ENCODE data around the gene CHST1.

CHST1 gene

DNA sequence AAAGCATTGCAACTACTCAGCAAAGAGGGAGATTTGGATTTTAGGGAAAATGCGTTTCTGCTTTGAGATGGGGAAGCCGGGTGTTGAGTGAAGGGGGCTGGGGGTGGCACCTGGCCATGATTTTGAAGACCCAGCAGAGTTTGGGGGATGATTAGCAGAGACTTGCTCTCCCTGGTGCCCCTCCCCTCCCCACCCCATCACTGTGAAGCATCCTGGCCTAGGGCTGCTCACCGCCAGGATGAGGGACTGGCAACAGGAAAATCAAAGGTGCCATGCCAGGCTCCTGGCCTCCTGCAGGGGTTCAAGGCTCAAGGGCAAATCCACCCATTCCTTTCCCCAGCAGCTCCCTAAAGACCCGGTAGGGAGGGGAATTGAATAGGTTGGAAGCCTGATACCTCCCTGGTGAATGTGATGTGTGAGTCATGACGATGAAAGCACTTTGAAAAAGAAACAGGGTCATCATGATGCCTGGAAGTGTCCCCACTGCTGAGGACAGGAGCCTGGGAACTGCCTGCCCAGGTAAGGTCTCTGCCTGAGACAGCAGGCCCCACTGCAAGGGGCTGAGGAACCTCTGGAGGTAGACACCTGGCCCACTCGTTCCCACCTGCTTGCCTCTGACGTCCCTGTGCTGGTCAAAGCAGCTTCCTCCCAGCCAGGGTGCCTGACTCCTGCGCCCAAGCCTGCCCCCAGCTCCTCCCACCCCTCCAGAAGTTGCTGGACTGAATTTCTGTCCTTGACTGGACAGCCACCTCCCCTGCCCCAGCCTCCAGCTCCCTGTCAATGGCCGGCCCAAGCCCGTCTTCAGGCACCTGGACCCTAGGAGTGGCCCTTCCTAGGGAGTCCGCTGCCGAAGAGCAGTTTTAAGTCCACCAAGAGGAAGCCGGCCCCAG is 1.7 kb downstream of the CHST1 start:
- TF ChIP-seq, protein P1, sequence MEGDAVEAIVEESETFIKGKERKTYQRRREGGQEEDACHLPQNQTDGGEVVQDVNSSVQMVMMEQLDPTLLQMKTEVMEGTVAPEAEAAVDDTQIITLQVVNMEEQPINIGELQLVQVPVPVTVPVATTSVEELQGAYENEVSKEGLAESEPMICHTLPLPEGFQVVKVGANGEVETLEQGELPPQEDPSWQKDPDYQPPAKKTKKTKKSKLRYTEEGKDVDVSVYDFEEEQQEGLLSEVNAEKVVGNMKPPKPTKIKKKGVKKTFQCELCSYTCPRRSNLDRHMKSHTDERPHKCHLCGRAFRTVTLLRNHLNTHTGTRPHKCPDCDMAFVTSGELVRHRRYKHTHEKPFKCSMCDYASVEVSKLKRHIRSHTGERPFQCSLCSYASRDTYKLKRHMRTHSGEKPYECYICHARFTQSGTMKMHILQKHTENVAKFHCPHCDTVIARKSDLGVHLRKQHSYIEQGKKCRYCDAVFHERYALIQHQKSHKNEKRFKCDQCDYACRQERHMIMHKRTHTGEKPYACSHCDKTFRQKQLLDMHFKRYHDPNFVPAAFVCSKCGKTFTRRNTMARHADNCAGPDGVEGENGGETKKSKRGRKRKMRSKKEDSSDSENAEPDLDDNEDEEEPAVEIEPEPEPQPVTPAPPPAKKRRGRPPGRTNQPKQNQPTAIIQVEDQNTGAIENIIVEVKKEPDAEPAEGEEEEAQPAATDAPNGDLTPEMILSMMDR (IDR thresholded peaks at IDR 0.05; ENCODE audit: low read depth, low read length): no peak
- Histone ChIP-seq H3K27ac (no peak overlapping the region), H3K27me3 (ENCODE audit: insufficient read depth, low read depth, severe bottlenecking) (no peaks in the 10 kb centered on the region), H3K4me3 (ENCODE audit: low read depth, low read length) (peak overlapping the region; percentile 51), H3K36me3 (no peaks in the 10 kb centered on the region; the same call in 1 of the 2 replicates), H3K9me3 (ENCODE audit: severe bottlenecking) (no peaks in the 10 kb centered on the region)
- DNase-seq: no peak

DNA sequence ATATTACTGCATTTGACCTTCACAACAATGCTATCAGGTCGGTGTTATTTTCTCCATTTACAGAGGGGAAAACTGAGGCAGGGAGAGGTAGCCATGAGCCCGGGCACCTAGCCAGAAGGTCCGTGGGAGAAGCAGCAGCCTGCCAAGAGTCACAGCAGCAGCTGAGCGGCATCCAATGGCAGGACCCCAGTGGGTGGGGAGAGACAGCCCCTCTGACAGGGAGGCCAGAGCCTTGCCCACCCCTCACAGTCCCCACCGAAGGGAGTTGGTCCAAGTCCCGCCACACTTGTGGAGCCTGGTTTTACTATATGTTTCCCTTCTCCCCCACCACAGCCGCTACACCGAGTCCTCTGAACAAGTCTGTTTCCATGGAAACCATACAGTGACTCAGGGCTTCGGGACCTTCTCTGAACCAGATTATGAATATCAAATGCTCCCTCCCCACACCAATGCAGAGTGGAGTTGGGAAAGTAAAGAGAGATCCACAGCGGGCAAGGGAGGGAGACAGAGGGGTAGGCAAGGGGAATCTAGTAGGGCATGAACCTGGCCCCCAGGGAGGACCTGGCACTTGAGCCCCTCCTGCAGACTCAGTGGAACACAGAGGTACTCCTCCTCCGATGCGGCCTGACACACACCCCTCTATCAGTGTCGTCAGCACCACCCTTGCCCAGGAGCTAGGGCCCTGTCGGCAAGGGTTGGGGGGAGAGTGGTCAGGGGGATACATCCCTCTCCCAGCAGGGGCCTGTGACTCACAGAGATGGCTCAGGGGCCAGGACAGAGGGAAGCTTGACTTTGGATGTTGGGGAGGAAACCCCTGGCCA is 2.5 kb downstream of the CHST1 start:
- no peaks in the 10 kb centered on the region for H3K27me3 ChIP-seq (ENCODE audit: insufficient read depth, low read depth, severe bottlenecking)
- H3K4me3 ChIP-seq (ENCODE audit: low read depth, low read length): no peak overlapping the region
- no peak for DNase-seq
- H3K9me3 ChIP-seq (ENCODE audit: severe bottlenecking): no peaks in the 10 kb centered on the region
- no peaks in the 10 kb centered on the region; the same call in 1 of the 2 replicates for H3K36me3 ChIP-seq
- TF ChIP-seq, protein P1 (IDR thresholded peaks at IDR 0.05; ENCODE audit: low read depth, low read length): no peak
- no peak overlapping the region for H3K27ac ChIP-seq

DNA sequence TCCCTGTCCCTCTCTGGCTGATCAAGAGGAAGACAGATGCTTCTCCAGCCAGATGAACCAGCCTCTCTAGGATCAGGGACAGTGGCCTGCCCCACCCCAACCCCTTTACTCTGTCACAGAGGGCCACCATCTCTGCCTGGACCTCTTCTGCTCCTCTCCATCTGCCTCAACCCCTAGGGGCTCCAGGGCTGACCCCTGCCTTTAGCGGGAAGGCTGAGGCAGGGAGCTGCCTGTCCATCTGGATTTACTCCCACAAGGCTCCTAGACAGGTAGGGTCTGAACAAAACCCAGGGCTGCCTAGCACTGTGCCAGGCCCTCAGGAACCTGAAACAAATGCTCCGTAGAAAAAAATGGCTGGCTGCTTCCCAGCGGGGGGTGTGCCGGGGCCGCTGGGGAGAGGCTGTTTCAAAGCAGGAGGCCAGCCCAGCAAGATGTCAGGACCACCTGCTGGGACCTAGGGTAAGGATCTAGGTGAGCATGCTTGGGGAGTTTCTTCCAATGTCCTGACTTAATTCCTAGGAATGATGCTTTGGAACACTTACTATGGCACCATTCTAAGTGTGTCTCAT is 3.2 kb downstream of the CHST1 start:
- TF ChIP-seq, protein P1 (IDR thresholded peaks at IDR 0.05; ENCODE audit: low read depth, low read length): no peak
- Histone ChIP-seq H3K27me3 (ENCODE audit: insufficient read depth, low read depth, severe bottlenecking) (no peaks in the 10 kb centered on the region), H3K9me3 (ENCODE audit: severe bottlenecking) (no peaks in the 10 kb centered on the region), H3K36me3 (no peaks in the 10 kb centered on the region; the same call in 1 of the 2 replicates), H3K4me3 (ENCODE audit: low read depth, low read length) (no peak overlapping the region), H3K27ac (no peak overlapping the region; the same call in 1 of the 2 replicates)
- no peak for DNase-seq

DNA sequence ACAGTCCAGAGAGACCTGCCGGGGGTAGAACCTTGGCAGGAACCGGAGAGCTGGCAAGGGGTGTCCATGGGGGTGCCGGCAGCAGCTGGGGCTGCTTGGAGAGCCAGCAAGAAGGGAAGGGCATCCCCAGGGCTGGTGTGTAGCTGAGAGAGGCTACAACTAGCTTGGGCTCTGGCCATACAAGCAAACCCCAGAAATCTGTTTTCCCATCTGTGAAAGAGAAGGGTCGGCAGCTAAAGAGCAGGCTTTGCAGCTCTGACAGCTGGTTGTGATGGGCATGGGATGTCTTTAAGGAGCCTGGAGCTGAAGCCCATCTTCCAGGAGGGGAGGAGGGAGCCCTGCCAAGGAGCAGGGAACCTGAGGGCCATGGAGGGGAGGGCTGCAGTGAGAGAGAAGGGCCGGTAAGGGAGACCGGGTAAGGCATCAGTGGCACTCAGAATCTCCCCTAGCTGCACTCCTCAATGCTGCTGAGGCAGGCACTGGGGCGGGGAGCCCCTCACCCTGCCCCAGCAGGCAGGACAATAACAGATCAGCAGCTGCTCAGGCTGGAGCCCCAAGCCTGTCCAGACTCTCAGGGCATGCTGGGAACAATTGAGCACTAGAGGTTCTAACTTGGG is 3.9 kb downstream of the CHST1 start:
- H3K27me3 ChIP-seq (ENCODE audit: insufficient read depth, low read depth, severe bottlenecking): no peaks in the 10 kb centered on the region
- peak overlapping the region; percentile 56 for H3K27ac ChIP-seq
- no peaks in the 10 kb centered on the region; the same call in 1 of the 2 replicates for H3K36me3 ChIP-seq
- no peak overlapping the region for H3K4me3 ChIP-seq (ENCODE audit: low read depth, low read length)
- no peak for DNase-seq
- TF ChIP-seq, protein P1 (IDR thresholded peaks at IDR 0.05; ENCODE audit: low read depth, low read length): no peak
- no peaks in the 10 kb centered on the region for H3K9me3 ChIP-seq (ENCODE audit: severe bottlenecking)

DNA sequence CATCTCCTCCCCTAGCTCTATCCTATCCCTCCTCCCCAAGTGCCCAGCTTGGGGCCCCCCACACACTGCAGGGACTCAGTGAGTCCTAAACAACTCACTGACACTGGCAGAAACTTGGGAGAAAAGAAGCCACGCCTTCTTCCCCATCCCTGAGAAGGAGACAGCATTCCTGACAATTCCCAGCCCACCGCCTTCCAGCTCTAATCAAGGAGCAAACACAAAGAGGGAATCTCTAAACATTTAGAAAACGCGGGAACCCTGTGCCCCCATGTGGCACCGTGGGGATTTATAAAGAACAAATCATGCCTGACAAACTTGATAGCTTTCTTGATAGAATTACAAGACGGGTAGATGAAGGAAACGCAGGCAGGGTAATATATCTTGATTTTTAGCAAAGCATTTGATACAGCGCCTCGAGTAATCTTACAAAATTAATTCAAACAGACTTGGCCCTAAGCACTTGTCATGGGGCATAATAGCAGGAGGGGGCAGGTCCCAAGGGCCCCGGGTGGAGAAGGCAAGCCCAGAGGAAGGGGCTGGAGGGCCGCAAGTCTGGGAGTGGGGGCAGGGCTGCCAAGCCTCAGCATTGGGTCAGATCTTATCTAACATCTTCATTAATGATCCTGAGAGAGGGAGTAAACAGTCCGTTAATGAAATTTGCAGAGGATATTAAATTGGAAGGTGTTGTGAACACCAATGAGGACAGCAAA is 4.5 kb downstream of the CHST1 start:
- Histone ChIP-seq H3K27ac (peak overlapping the region; percentile 56), H3K9me3 (ENCODE audit: severe bottlenecking) (no peaks in the 10 kb centered on the region), H3K27me3 (ENCODE audit: insufficient read depth, low read depth, severe bottlenecking) (no peaks in the 10 kb centered on the region), H3K4me3 (ENCODE audit: low read depth, low read length) (no peak overlapping the region), H3K36me3 (no peaks in the 10 kb centered on the region; the same call in 1 of the 2 replicates)
- TF ChIP-seq, protein P1 (IDR thresholded peaks at IDR 0.05; ENCODE audit: low read depth, low read length): no peak
- DNase-seq: no peak

Measured in WERI-Rb-1 (cell line).